ENCODE data around the gene IGF2. TPM values are rescaled to one million over a fixed set of nuclear protein-coding genes. Genes with fewer than 3 reads are reported as not detected.

IGF2 gene
- total RNA-seq (2022; extraction: Qiagen RNA extraction; ENCODE audit: low read depth), result 2.3 to 3.5 TPM (median 3.1 TPM) in 5 replicates

GRCh38 chr11:2139123-2139521 lies at the start of gene IGF2:
Gene IGF2, minus strand, starts transcription at chr11:2139389. Its CDS starts 3,866 bp downstream, at chr11:2135523.

DNA sequence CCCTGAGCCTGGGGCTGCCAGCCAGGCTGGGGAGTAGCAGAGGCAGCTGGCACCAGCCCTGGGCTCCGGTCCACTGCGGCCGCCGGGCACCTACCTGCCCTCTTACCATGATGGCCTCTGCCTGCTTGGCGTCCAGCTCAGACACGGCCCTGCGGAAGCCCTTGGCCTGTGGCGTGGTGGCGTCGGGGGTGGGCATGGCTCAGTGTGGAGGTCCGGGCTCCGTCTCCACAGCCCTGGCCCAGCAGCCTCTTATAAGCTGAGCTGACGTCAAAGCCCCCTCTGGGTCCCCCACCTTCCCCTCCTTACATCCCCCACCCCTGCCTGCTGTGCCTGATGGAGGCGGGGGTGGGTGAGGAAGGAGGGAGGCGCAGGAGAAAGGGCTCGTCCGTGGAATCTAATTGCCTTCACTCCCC lies 32.4 kb upstream of the IGF2 start, which contains the start of gene TH:
TH (minus strand) TSS at position 225 of the 413 bp plus-strand sequence; CDS start at position 196, 29 bp downstream.

DNA sequence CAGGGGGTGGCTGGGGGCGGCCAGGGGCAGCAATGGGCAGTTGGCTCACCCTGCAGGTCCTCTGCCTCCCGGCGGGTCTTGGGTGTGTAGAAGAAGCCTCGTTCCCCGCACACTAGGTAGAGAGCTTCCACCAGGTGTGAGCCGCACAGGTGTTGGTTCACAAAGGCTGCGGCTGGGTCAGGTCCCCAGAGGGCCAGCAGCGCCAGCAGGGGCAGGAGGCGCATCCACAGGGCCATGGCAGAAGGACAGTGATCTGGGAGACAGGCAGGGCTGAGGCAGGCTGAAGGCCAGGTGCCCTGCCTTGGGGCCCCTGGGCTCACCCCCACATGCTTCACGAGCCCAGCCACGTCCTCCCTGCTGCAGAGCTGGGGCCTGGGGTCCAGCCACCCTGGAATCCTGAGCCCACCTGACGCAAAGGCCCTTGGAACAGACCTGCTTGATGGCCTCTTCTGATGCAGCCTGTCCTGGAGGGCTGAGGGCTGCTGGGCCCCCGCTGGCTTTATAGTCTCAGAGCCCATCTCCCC lies 21.6 kb upstream of the IGF2 start, which contains the start of gene INS:
INS (minus strand) TSS at position 474 of the 524 bp plus-strand sequence; CDS start at position 236, 238 bp downstream.

Other genes starting within 250 kb of the IGF2 start
- not detected in 5 replicates for gene PRR33, start 247.5 kb downstream of the IGF2 start, total RNA-seq (2022; extraction: Qiagen RNA extraction; ENCODE audit: low read depth)
- 0.13 to 0.16 TPM (median 0.14 TPM) in 3 of 5 replicates, not detected in the others for gene TNNT3, start 219.7 kb downstream of the IGF2 start, total RNA-seq (2022; extraction: Qiagen RNA extraction; ENCODE audit: low read depth)
- gene MRPL23, start 192.1 kb downstream of the IGF2 start, total RNA-seq (2022; extraction: Qiagen RNA extraction; ENCODE audit: low read depth), result 144 to 164 TPM (median 156 TPM) in 5 replicates
- 8.3 to 20.6 TPM (median 14.5 TPM) in 5 replicates for gene H19, start 141.5 kb downstream of the IGF2 start, total RNA-seq (2022; extraction: Qiagen RNA extraction; ENCODE audit: low read depth)
- not detected in 5 replicates for gene INS, start 21.8 kb upstream of the IGF2 start, total RNA-seq (2022; extraction: Qiagen RNA extraction; ENCODE audit: low read depth)
- gene TH, start 32.4 kb upstream of the IGF2 start, total RNA-seq (2022; extraction: Qiagen RNA extraction; ENCODE audit: low read depth), result not detected in 5 replicates
- gene ASCL2, start 131.2 kb upstream of the IGF2 start, total RNA-seq (2022; extraction: Qiagen RNA extraction; ENCODE audit: low read depth), result 0.07 TPM in 1 of 5 replicates, not detected in the others
- gene C11orf21, start 162.5 kb upstream of the IGF2 start, total RNA-seq (2022; extraction: Qiagen RNA extraction; ENCODE audit: low read depth), result not detected in 5 replicates
- not detected in 5 replicates for gene TSPAN32, start 162.6 kb upstream of the IGF2 start, total RNA-seq (2022; extraction: Qiagen RNA extraction; ENCODE audit: low read depth)
- gene CD81, start 237.9 kb upstream of the IGF2 start, total RNA-seq (2022; extraction: Qiagen RNA extraction; ENCODE audit: low read depth), result 294 to 435 TPM (median 394 TPM) in 5 replicates

All from A549 treated with GW870086 at 1 μM for 4 hours (cell line).